Measurements from ENCODE around the gene TEX55.

The TEX55 gene

DNA sequence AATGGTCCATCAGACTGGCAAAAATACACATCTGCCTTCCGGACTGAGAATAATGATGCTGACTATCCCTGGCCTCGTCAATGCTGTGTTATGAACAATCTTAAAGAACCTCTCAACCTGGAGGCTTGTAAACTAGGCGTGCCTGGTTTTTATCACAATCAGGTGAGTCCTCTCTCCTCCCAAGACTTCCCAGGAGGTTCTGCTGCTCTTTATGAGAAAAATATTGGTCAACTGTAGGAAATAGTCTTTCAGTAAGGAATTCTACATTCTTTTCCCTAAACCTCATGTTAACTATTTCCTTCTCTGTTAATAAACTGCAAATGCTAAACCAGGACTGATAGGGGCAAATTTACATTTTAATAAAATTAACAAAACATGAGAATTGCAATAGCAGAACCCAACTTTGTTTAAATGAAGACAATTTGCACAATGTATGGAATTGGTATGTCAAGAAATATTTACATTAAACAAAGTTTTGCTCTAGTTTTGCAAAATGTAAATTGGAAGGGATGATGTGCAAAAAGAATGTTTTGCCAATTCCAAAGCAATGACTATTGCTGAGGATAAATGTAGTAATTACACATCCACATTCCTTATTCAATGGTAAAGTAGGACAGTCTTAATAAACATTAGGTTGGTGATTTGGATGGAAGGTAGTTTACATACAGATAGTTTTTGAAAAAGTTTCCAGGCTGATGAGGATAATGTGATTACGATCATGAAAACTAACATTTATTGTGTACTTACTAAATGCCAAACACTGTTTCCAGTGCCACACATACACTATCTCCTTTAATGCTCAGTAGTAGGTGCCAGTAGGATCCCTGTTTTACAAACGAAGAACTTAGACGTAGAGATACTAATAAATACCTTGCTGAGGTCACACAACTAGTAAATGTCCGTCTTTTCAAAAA is 48.5 kb downstream of the TEX55 start:
- H3K36me3 ChIP-seq (ENCODE audit: control insufficient read depth, low read depth, low read length): no peaks in the 10 kb centered on the region

DNA sequence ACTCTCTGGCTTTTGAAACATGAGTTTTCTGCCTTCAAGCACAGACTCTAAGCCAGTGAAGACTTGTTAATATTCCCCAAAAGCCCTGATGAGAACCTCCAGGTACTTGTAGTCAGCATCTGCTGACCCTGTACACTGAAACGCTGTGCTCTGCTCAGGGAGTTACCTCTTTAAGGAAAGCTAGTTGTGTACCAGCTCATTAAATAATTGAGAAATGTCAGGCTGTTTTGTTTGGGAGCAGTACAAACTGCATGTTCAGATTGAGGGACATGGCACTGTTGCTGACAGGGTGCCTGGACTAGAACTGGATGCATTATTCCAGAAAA is 49.1 kb downstream of the TEX55 start:
- no peaks in the 10 kb centered on the region for H3K9me3 ChIP-seq (ENCODE audit: control insufficient read depth, low read depth, low read length)

More for the DNA sequence above, 48.5 kb downstream of the TEX55 start:
- Histone ChIP-seq H3K27ac (ENCODE audit: low read length) (no peak overlapping the region), H3K4me3 (ENCODE audit: low read length) (no peak overlapping the region), H3K27me3 (ENCODE audit: control insufficient read depth, insufficient read depth, low read length) (no peaks in the 10 kb centered on the region), H3K9me3 (ENCODE audit: control insufficient read depth, low read depth, low read length) (no peaks in the 10 kb centered on the region), H3K9ac (ENCODE audit: low read length) (no peak overlapping the region), H3K4me1 (ENCODE audit: control insufficient read depth, low read depth, low read length) (no peaks in the 10 kb centered on the region)

DNA sequence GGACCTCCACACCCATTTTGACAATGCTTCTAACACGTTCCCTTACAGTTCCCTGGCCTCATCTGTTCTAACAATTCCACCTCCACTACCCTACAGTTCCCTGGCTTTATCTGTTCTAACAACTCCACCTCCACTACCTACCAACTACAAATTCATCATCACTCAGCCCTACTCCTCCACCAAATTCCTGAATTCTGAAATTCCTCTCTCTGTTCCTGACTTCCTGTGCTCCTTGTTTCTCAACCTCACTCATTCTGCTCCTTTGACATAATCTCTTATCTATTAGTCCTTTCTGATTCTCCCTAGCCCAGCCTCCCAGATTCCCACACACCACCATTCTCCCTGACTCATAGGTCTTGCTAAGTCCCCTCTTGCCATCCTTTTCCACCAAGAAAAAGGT is 49.9 kb downstream of the TEX55 start:
- Histone ChIP-seq H3K4me1 (ENCODE audit: control insufficient read depth, low read depth, low read length) (no peaks in the 10 kb centered on the region), H3K9ac (ENCODE audit: low read length) (no peak overlapping the region), H3K27ac (ENCODE audit: low read length) (no peak overlapping the region), H3K36me3 (ENCODE audit: control insufficient read depth, low read depth, low read length) (no peaks in the 10 kb centered on the region), H3K27me3 (ENCODE audit: control insufficient read depth, insufficient read depth, low read length) (no peaks in the 10 kb centered on the region), H3K9me3 (ENCODE audit: control insufficient read depth, low read depth, low read length) (no peaks in the 10 kb centered on the region), H3K4me3 (ENCODE audit: low read length) (no peak overlapping the region)

More for the DNA sequence above, 49.1 kb downstream of the TEX55 start:
- H3K27ac ChIP-seq (ENCODE audit: low read length): no peak overlapping the region
- no peaks in the 10 kb centered on the region for H3K27me3 ChIP-seq (ENCODE audit: control insufficient read depth, insufficient read depth, low read length)
- H3K36me3 ChIP-seq (ENCODE audit: control insufficient read depth, low read depth, low read length): no peaks in the 10 kb centered on the region
- no peak overlapping the region for H3K4me3 ChIP-seq (ENCODE audit: low read length)
- H3K4me1 ChIP-seq (ENCODE audit: control insufficient read depth, low read depth, low read length): no peaks in the 10 kb centered on the region
- no peak overlapping the region for H3K9ac ChIP-seq (ENCODE audit: low read length)
